ENCODE results near the gene GLT1D1. TPM values are rescaled to one million over a fixed set of nuclear protein-coding genes. Genes with fewer than 3 reads are reported as not detected.

GLT1D1 gene
- total and polyA plus RNA-seq, 2 donors (not counting 3 experiments of a cell fraction or from before 2014, with no cell fraction given), result not detected

DNA sequence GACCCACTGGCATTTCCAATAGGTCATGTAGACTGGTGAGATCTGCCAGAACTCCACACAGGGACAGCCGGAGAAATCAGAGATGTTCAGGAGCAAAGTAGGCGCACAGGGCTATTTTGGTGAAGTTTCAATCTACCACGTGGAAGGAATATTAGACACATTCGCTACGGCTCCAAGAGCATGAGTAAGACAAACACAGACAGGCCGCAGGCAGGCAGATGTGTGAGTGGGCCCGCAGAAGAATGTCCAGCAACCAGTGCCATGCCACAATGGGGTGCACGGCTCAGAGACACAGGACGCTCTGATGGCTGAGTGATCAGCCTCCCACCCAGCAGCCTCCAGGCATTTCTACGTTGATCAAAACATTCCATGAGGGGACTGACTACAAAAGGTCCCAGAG is 39.9 kb upstream of the GLT1D1 start:
- Histone ChIP-seq H3K9me3 (replicated peaks; ENCODE audit: control insufficient read depth, insufficient read depth, low read length) (no peaks in the 10 kb centered on the region), H2AFZ (ENCODE audit: low read depth, low read length) (no peak overlapping the region), H3K4me2 (ENCODE audit: insufficient read depth, low read length) (no peak overlapping the region), H3K9ac (replicated peaks; ENCODE audit: extremely low read depth, insufficient read depth, low read length) (no peak overlapping the region), H3K79me2 (ENCODE audit: control insufficient read depth, insufficient read depth, low read length) (peaks cover 78% of the 10 kb centered on the region), H3K9me1 (replicated peaks; ENCODE audit: control insufficient read depth, extremely low read depth, insufficient read depth, low read length) (no peaks in the 10 kb centered on the region), H3K4me1 (ENCODE audit: control insufficient read depth, extremely low read depth, insufficient read depth, low read length) (peaks cover 1% of the 10 kb centered on the region), H3K36me3 (ENCODE audit: control insufficient read depth in 2 of 2, extremely low read depth in 1 of 2, insufficient read depth in 2 of 2, low read length in 2 of 2) (peaks cover 2 to 15% of the 10 kb centered on the region in 2 experiments), H3K27me3 (ENCODE audit: control insufficient read depth in 2 of 2, insufficient read depth in 2 of 2, low read length in 2 of 2) (no peaks in the 10 kb centered on the region), H3K4me3 (replicated peaks in 1 of 3; ENCODE audit: insufficient read depth in 1 of 3, low read depth in 1 of 3, low read length in 3 of 3) (no peak overlapping the region), H3K27ac (ENCODE audit: insufficient read depth, low read depth, low read length) (no peak overlapping the region), H4K20me1 (replicated peaks; ENCODE audit: control insufficient read depth, extremely low read depth, insufficient read depth, low read length) (peaks cover 4% of the 10 kb centered on the region)
- FAIRE-seq, result no peak
- dilution Hi-C loops (cut with MboI; ENCODE audit: extremely low pct_ligation_motif_present, low sequenced_read_pairs) (no loop called here), intact Hi-C loops (cut with micrococcal nuclease) (no loop called here)
- no peak for DNase-seq (ENCODE audit: low read depth, low spot score)
- ChIA-PET CTCF (no interaction called here), POLR2A (no interaction called here)
- no TSS peak for BruUV-seq (replicated peaks)
- TF ChIP-seq JUN (IDR thresholded peaks at IDR 0.05; ENCODE audit: borderline replicate concordance, insufficient read depth, insufficient read length, low read depth), result no peak
- no peak for TF ChIP-seq FOS (IDR thresholded peaks at IDR 0.05; ENCODE audit: borderline replicate concordance, insufficient read depth, low read length)

DNA sequence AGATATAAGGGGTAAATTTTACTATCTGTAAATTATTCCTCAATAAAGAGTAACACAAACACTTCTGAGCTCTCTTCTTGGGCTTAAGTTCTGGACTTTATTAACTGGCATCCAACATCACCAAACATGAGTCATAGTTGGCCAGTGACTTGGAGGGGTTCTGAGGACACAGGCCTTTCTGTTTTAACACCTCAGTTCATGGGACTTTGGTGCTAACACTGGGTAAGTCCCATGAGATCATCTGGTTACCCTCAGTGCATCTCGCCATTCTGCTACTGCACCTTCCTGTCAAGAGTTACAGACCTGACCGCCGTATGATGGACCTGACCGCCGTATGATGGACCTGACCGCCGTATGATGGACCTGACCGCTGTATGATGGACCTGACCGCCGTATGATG is 39.4 kb upstream of the GLT1D1 start:
- H3K4me2 ChIP-seq (ENCODE audit: insufficient read depth, low read length), result no peak overlapping the region

More for the DNA sequence above, 39.4 kb upstream of the GLT1D1 start:
- H3K36me3 ChIP-seq (ENCODE audit: control insufficient read depth in 2 of 2, extremely low read depth in 1 of 2, insufficient read depth in 2 of 2, low read length in 2 of 2), result peaks cover 2 to 11% of the 10 kb centered on the region in 2 experiments
- H3K27ac ChIP-seq (ENCODE audit: insufficient read depth, low read depth, low read length), result no peak overlapping the region
- H3K79me2 ChIP-seq (ENCODE audit: control insufficient read depth, insufficient read depth, low read length), result peaks cover 83% of the 10 kb centered on the region
- BruUV-seq (replicated peaks), result no TSS peak
- TF ChIP-seq CTCF (IDR thresholded peaks at IDR 0.05; ENCODE audit: extremely low read depth in 1 of 2, insufficient read depth in 1 of 2, low read depth in 1 of 2, low read length in 2 of 2) (no peak), MAX (IDR thresholded peaks at IDR 0.05; ENCODE audit: insufficient read depth, insufficient read length) (no peak), MYC (IDR thresholded peaks at IDR 0.05; ENCODE audit: low read depth, low read length) (no peak), GATA2 (IDR thresholded peaks at IDR 0.05; ENCODE audit: insufficient read depth, insufficient read length, low read depth, low read length) (no peak), POLR2A (IDR thresholded peaks at IDR 0.05; ENCODE audit: low read depth, low read length) (no peak), POLR2AphosphoS5 (IDR thresholded peaks at IDR 0.05; ENCODE audit: insufficient read depth, low read depth, low read length) (no peak), EZH2 (IDR thresholded peaks at IDR 0.05; ENCODE audit: borderline replicate concordance, low read depth, low read length, severe bottlenecking) (no peak), JUN (IDR thresholded peaks at IDR 0.05; ENCODE audit: borderline replicate concordance, insufficient read depth, insufficient read length, low read depth) (no peak), FOS (IDR thresholded peaks at IDR 0.05; ENCODE audit: borderline replicate concordance, insufficient read depth, low read length) (no peak)
- H3K9me1 ChIP-seq (replicated peaks; ENCODE audit: control insufficient read depth, extremely low read depth, insufficient read depth, low read length), result no peaks in the 10 kb centered on the region
- ChIA-PET CTCF (no interaction called here), POLR2A (no interaction called here)
- H3K9ac ChIP-seq (replicated peaks; ENCODE audit: extremely low read depth, insufficient read depth, low read length), result no peak overlapping the region
- peaks cover 4% of the 10 kb centered on the region for H4K20me1 ChIP-seq (replicated peaks; ENCODE audit: control insufficient read depth, extremely low read depth, insufficient read depth, low read length)
- peaks cover 3% of the 10 kb centered on the region for H3K4me1 ChIP-seq (ENCODE audit: control insufficient read depth, extremely low read depth, insufficient read depth, low read length)
- DNase-seq (ENCODE audit: low read depth, low spot score), result no peak
- dilution Hi-C loops (cut with MboI; ENCODE audit: extremely low pct_ligation_motif_present, low sequenced_read_pairs), result no loop called here
- FAIRE-seq, result no peak
- H3K27me3 ChIP-seq (ENCODE audit: control insufficient read depth in 2 of 2, insufficient read depth in 2 of 2, low read length in 2 of 2), result no peaks in the 10 kb centered on the region
- no peak overlapping the region for H2AFZ ChIP-seq (ENCODE audit: low read depth, low read length)
- no peak overlapping the region for H3K4me3 ChIP-seq (replicated peaks in 1 of 3; ENCODE audit: insufficient read depth in 1 of 3, low read depth in 1 of 3, low read length in 3 of 3)
- H3K9me3 ChIP-seq (replicated peaks; ENCODE audit: control insufficient read depth, insufficient read depth, low read length), result no peaks in the 10 kb centered on the region
- intact Hi-C loops (cut with micrococcal nuclease), result no loop called here

Measured in endothelial cell of umbilical vein (primary cell).